GOT3 (cell line): Measurements from ENCODE around the gene ADARB2.
"Not testable (repeated sequence)": the region's sequence is repeated elsewhere in the genome, so short reads cannot be mapped to it uniquely, and the experiment has no call there.

Source experiments
- DNase-seq: peaks from one replicate; lab custom pipeline; 2025; ENCODE audit warnings: mixed read lengths; lab: John Stamatoyannopoulos, UW

The ADARB2 gene

GRCh38 chr10:1642600-1643160 lies 94.6 kb downstream of the ADARB2 start:
- DNase-seq, result no peak

GRCh38 chr10:1641402-1641801 lies 95.9 kb downstream of the ADARB2 start:
- DNase-seq, result no peak

- no peak for DNase-seq
Measured at GRCh38 chr10:1638889-1639419, 98.4 kb downstream of the ADARB2 start.

GRCh38 chr10:1635340-1635739 lies 102.0 kb downstream of the ADARB2 start:
- no peak for DNase-seq

GRCh38 chr10:1634239-1634638 lies 103.1 kb downstream of the ADARB2 start:
- no peak for DNase-seq

- no peak for DNase-seq
Measured at GRCh38 chr10:1633783-1634182, 103.5 kb downstream of the ADARB2 start.

- DNase-seq, result no peak
Measured at GRCh38 chr10:1632596-1632995, 104.7 kb downstream of the ADARB2 start.

GRCh38 chr10:1632141-1632540 lies 105.2 kb downstream of the ADARB2 start:
- DNase-seq, result no peak

- DNase-seq, result no peak
Measured at GRCh38 chr10:1631282-1631681, 106.0 kb downstream of the ADARB2 start.

- DNase-seq, result no peak
Measured at GRCh38 chr10:1630304-1630703, 107.0 kb downstream of the ADARB2 start.

- DNase-seq, result no peak
Measured at GRCh38 chr10:1629326-1630198, 107.8 kb downstream of the ADARB2 start.

GRCh38 chr10:1628757-1629156 lies 108.6 kb downstream of the ADARB2 start:
- no peak for DNase-seq

GRCh38 chr10:1627945-1628344 lies 109.4 kb downstream of the ADARB2 start:
- DNase-seq, result no peak

GRCh38 chr10:1626835-1627234 lies 110.5 kb downstream of the ADARB2 start:
- DNase-seq, result no peak

- DNase-seq, result no peak
Measured at GRCh38 chr10:1626410-1626809, 110.9 kb downstream of the ADARB2 start.

- no peak for DNase-seq
Measured at GRCh38 chr10:1625731-1626130, 111.6 kb downstream of the ADARB2 start.

- no peak for DNase-seq
Measured at GRCh38 chr10:1625079-1625478, 112.2 kb downstream of the ADARB2 start.

- DNase-seq, result no peak
Measured at GRCh38 chr10:1624240-1624639, 113.1 kb downstream of the ADARB2 start.

GRCh38 chr10:1620803-1621202 lies 116.5 kb downstream of the ADARB2 start:
- no peak for DNase-seq

- DNase-seq, result not testable (repeated sequence)
Measured at GRCh38 chr10:1617376-1618317, 119.7 kb downstream of the ADARB2 start.

GRCh38 chr10:1616701-1617100 lies 120.6 kb downstream of the ADARB2 start:
- DNase-seq, result not testable (repeated sequence)
